NCI-H82 treated with DMSO at 0.1 percent for 48 hours (cell line): ENCODE measurements around the gene DNAJB2.
"Not testable (repeated sequence)": the region's sequence is repeated elsewhere in the genome, so short reads cannot be mapped to it uniquely, and the experiment has no call there.

ENCODE experiments used
- DNase-seq: peaks from one replicate; lab custom pipeline; 2025; ENCODE audit not compliant: unreplicated experiment; lab: John Stamatoyannopoulos, UW

DNAJB2 gene

DNA sequence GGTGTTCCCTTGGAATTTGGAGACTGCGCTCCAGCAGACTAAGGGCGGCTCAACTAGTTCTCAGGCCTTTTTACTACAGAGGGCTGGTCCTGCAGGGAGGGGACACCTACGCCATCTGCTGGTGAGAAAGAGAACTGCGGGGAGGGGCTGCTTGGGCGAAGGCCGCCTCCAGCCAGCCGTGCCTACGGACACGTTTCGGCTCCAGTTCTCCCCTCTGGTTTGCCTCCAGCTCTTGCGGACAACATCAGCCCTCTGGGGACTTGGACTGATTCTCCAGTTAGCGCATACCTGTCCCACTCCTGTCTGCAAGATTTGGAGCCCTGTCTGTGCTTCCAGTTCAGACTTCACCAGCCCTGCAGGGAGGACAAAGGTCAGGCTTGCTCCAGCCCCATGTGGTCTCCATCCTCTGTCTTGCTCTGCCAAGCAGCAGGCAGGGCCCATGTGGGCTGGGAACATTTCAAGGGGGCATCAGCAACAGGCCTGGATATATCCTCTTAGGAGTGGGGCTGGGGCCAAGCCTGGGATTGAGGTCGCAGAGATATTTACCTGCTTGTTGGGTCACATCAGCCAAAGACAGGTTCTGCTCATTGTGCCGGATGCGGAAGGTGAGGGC is 19.7 kb downstream of the DNAJB2 start:
- DNase-seq: peak; percentile 24

DNA sequence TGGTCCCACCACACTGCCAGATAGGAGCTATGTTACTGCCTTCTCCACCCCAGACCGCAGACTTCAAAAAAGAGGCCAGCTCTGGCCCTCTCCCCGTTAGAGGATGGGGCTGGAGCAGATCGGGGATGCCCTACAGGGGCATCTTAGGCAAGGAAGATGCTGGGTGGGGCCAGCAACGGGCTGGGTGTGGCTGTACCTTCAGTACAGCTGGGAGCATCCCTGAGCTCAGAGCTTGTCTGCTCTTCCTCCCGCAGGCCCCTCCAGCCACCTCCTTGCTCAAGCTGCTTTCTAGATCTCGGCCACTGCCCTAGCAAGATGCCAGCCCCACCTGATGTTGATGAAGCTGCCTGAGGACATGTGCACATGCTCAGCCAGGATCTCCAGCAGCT is 20.2 kb downstream of the DNAJB2 start:
- no peak for DNase-seq

DNA sequence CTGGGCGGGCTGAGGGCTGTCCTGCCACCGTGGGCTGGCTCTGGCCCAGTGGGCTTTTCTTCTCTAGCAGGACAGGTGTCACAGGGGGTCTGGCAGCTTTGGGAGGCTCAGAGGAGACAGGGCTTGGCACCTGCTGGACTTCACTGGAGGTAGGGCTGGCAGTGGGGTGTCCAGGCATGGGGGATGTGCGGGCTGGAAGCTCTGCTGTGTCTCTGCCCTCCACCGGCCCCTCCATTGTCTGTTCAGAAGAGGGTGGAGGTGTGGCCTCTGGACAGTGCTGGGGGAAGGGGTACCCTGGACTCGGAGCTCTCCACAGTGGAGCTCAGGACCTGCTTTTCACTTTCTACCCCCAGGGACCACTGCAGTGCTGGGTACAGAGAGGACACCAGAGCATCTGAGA is 20.9 kb downstream of the DNAJB2 start:
- no peak for DNase-seq

DNA sequence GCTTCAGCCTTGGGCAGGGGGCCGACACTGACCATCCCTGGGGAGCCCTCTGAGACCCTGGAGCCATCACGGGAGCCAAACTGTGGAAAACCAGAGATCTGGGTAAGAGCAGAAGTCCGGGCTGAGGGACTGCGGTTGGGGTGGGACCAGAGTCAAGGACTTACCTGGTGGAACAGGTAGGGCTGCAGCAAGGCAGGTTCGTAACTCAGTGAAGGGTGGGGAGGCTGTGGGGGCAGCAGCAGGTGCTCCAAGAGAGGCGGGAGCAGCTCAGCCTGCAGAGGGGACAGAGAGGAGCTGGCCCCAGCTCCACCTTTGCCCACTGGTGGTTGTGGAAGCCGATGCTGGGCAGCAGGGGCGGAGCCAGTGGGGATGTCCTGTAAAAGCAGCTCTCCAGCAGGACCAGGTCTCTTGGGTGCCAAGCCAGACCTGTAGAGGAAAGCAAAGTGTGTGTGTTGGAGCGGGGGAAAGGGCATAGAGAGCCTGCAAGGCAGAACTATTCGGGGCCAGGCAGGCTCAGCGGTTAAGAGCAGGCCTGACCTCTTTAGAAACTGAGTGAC is 23.3 kb downstream of the DNAJB2 start:
- DNase-seq: no peak

DNA sequence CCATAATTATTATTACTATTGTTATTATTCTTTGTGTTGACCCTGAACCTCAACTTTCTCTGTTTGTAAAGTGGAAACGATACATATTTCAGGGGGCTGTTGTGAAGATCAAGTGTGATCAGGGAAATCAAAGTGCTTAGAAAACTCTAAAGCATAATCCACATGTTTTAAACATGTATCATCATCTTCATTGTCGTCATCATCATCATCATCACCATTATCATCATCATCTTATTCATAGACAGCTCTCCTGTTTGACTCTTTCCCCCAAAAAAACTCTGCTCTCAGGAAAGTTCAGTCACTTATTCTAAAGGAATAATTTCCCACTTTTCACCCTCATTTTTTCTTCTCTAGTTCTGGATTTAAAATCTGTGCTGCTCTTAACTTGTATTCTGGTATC is 25.1 kb downstream of the DNAJB2 start:
- DNase-seq: no peak

DNA sequence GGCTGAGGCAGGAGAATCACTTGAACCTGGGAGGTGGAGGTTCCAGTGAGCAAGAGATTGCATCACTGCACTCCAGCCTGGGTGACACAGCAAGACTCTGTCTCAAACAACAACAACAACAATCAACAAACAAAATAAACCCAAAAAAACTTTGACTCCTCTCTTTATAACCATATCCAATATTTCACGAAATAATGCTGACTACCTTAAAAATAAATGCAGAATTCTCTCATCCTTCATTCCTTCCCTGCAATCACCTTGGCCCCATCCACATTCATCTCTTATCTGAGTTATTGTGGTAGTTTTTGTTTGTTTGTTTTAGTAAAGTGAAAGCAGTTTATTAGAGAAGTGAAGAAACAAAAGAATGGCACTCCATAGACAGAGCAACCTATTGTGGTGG is 26.9 kb downstream of the DNAJB2 start:
- no peak for DNase-seq

DNA sequence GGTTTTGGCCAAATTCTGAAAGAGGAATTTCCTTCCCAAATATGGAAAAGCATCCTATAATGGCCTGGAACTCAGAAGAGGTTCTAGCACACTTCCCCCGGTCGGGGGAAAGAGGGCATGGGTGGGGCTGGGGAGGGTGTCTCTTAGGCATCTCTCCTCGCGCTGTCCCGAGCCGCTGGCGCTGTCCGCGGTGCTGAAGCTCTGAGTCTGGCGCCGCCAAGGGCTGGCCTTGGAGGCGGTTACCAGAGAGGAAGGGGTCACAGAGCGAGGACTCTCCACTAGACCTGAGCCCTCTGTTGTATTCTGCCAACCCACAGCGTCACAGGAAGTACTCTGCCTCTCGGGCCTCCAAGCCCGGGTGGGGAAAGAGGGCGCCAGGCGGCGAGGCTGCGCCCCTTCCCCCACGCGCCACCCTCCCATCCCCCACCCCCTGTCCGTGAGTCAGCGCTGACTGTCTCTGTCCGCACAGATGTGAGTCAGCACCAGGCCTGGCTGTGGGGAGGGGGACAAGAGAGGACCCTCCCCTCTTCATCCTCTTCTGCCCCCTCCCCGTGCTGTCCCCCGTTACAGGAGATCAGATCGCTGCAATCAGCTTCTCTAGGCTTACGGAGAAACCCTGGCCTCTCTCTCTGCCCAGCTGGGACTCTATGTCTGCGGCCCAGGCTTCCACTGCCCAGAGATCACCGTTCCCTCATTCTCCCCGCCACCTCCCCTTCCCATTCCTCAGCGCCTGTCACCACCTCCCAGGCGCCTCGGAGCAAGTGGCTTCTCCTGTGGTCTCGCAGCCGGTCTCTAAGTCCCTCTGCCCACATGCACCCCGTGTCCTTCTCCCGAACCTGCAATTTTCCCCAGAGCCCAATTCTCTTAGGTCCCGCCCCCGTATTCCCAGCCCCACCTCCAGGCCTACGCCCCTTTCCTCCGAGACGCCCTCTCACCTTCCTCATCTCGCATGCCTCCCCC is 29.3 kb downstream of the DNAJB2 start:
- DNase-seq: peak; percentile 38

DNA sequence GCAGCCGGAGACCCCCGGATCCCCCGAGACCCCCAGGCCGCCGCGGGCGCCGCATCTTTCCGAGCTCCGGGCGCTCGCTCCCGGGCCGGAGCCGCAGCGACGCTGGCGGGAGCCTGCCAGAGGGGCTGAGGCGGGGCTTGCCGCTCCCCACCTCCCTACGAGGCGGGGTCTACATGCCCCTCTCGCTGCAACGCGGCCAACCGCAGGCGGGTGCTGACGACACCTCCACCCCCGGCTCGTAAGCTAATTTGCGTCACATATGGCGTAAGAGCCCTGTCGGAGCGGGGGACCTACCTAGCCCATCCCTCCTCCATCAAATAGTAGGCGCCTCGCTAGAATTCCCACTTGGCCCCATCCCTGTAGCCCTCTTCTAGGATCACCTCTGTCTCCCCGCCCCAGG is 30.1 kb downstream of the DNAJB2 start, which contains the start of gene PTPRN:
PTPRN (minus strand) TSS at position 124 of the 400 bp plus-strand sequence; CDS start at position 55, 69 bp downstream.
- DNase-seq: peak; percentile 81

DNA sequence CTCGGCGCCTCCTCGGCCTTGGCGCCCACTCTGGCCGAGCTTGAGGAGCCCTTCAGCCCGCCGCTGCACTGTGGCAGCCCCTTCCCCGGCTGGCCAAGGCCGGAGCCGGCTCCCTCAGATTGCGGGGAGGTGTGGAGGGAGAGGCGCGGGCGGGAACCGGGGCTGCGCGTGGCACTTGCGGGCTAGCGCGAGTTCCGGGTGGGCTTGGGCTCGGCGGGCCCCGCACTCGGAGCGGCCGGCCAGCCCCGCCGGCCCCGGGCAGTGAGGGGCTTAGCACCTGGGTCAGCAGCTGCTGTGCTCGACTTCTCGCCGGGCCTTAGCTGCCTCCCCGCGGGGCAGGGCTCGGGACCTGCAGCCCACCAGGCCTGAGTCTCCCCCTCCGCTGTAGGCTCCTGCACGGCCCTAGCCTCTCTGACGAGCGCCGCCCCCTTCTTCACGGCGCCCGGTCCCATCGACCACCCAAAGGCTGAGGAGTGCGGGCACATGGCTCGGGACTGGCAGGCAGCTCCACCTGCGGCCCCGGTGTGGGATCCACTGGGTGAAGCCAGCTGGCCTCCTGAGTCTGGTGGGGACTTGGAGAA is 33.6 kb downstream of the DNAJB2 start:
- not testable (repeated sequence) for DNase-seq

DNA sequence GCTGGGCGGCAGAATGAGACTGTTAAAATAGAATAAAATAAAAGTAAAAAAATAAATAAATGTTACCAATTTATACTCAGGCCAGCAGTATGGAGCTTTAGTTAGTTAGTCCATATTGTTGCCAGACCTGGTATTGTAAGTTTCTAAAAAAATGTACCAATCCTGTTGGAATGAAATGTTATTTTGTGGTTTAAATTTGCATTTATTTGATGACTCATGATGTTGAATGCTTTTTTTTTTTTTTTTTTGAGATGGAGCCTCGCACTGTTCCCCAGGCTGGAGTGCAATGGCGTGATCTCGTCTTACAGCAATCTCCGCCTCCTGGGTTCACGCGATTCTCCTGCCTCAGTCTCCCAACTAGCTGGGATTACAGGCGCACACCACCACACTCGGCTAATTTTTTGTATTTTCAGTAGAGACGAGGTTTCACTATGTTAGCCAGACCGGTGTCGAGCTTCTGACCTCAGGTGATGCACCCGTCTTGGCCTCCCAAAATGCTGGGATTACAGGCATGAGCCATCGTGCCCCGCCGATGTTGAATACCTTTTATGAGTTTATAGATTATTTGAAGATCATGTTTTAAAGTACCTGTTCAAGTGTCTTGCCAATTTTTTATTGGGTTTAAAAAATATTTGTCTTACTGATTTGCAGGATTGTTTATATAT is 35.8 kb downstream of the DNAJB2 start:
- DNase-seq: no peak

DNA sequence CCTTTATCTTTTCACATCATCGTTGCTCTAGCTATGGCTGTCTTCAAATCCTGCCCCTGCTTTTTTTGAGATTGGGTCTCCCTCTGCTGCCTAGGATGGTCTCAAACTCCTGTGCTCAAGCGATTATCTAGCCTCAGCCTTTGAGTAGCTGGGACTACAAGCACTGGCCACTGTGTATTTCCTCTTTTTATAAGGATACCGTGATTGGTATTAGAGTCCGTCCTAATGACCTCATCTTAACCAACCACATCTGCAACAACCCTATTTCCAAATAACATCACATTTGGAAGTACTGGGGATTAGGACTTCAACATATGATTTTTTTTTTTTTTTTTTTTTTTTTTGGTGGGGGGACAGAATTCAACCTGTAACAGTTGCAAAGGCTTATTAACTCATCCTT is 44.3 kb downstream of the DNAJB2 start:
- no peak for DNase-seq

DNA sequence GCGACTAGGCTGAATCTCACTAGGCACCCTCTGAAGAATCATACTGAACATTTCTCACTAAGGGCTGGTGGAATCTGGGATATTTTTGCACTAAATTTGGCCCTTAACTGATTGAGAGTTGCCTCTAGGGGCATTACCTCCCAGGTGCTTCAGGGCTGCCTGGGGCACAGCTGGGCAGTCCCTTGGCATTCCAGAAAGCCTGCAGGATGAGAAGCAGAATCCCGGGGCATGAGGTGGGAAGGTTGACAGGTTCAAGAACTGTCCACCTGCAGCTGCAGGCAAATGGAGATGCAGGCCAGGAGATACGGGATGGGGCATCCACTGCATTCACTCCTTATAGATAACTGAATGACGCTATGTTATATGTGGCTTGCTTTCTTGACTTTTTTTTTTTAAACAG is 46.0 kb downstream of the DNAJB2 start:
- no peak for DNase-seq

DNA sequence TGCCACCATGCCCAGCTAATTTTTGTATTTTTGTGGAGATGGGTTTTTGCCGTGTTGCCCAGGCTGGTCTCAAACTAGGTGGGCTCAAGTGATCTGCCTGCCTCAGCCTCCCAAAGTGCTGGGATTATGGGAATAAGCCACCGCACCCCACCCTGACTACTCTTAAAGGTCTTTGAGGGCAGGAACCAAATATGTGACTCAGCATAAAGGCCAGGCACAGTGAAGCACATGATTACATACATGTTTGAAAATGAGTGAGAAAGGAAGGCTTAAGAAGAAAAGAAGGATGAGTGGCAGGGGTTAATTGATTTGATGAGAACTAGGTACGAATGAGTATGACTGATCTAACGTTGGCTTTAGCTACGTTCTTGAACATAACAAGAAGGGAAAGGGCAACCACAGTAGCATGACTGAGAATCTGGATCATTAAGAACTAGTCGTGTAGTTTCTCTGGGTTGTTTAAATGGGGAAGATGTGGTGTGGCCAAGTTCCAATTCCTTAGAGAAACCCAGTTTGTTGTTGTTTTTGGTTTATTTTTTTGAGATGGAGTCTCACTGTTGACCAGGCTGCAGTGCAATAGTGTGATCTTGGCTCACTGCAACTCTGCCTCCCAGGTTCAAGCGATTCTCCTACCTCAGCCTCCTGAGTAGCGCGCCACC is 46.6 kb downstream of the DNAJB2 start:
- DNase-seq: no peak

DNA sequence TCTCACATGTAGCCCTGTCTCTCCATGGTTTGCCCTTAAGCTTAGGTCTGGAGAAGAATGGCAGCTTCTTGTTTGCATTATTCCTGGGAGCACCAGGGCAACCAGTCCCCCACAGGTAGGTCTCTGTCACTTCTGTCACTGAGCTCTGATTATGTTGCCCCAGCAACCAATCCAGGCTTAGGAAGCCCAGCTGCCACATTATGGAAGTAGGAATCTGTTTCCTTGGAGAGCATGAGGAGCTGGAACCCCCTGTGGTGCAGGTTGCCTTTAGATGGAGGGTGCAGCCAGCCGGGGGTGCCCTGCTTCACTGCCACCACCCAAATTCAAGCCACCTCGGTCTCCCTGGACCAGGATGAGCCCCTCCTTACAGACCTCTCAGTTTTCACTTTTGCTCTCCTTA is 48.6 kb downstream of the DNAJB2 start:
- DNase-seq: peak; percentile 82

DNA sequence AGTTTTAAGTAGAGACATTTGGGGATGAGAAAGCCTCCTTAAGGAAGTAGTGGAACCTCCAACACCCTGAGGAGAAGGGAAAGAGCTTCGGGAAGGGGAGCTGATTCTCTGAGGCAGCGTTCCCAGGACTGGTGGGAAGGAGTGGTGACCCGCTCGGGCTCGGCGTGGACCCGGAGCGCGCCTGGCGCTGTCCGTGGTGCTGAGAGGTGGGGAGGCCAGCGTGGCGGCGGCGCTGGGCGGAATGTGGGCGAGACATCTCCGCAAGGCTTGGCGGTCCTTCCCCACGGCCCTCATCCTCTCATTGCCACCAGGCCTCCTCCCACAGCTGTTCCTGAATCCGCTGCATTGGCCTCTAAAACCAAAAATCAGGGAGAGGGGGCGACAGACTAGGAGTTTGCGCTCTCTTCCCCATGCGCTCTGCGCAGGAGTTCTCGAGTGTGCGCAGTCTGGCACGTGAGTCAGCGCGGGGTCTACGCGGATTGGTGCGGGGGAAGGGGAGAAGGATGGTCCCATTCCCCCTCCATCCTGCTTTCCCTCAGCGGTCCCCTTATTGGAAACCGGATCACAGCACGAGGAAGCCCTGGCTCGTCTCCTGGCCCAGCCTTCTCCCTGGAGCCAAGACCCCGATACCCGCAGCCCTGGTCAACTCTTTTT is 52.5 kb downstream of the DNAJB2 start:
- no peak for DNase-seq

DNA sequence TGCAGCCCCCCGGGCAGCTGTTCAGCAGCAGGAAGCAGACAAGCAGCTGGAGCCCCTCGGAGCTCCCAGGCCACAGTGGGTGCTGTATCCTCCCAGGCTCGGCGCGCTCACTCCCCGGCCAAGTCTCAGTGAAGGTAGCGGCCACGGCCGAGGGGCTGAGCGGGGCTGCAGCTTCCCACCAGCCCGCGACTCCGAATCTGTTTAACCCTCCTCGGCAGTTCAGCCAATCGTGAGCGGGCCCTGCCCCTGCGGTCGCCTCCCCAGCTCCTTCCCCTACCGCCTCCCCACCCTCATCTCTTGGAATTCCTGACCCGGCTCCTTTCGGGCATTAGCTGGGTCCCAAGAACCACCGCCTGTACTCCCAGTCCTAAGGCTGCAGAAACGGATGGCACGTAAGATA is 53.4 kb downstream of the DNAJB2 start, which contains the start of gene RESP18:
RESP18 (minus strand) TSS at position 203 of the 400 bp plus-strand sequence.
- DNase-seq: no peak

DNA sequence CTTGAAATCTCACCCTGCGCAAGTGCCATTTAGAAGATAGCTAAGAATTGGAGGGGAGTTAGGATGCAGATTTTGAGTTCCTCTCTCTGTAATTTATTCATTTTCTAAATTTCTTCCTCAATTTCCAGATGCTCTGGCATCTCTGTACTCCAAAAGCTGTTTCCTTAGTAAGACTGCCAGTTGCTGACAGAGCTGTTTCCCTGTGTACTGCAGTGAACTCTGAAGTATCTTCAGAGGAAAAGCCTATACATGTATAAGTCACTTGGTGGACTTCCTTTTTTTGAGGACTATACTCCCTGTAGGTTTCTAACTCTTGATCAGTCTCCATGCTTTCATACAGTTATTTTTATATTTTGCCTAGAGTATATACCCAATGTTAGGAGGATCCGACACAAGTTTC is 54.9 kb downstream of the DNAJB2 start:
- DNase-seq: no peak

DNA sequence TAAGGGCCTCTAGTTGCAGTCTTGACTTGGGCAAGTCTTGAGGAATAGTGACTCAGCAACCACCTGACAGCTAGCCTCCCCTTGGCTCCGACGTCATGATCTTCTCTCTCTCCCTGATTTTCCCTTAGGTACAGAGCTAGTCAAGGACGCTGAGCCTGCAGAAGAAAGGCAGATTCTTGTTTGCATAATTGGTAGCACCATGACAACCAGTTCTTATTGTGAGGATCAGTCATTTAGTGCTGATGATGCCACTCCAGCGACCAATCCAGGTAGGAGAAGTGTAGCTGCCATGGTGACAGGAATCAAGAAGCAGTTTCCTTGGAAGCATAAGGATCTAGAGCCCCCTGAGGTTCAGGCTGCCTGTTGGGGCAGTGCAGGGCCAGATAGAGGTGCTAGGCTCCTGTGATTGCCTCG is 56.2 kb downstream of the DNAJB2 start:
- DNase-seq: no peak
